Measurements from ENCODE around the gene TNS1.

DNA sequence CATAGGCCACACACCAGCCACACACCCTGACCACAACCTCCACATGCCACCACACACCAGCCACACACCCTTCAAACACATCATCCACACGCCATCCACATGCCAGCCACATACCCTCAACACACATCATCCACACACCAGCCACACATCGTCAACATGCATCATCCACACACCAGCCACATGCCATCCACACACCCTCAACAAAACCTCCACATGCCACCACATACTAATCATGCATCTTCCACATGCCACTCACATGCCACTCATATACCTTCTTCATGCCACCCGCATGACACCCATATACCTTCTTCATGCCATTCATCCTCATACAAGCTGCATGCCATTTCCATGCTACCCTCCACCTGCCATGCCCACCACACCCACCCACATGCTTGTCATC is 12.4 kb downstream of the TNS1 start:
- TF ChIP-seq, protein P1, sequence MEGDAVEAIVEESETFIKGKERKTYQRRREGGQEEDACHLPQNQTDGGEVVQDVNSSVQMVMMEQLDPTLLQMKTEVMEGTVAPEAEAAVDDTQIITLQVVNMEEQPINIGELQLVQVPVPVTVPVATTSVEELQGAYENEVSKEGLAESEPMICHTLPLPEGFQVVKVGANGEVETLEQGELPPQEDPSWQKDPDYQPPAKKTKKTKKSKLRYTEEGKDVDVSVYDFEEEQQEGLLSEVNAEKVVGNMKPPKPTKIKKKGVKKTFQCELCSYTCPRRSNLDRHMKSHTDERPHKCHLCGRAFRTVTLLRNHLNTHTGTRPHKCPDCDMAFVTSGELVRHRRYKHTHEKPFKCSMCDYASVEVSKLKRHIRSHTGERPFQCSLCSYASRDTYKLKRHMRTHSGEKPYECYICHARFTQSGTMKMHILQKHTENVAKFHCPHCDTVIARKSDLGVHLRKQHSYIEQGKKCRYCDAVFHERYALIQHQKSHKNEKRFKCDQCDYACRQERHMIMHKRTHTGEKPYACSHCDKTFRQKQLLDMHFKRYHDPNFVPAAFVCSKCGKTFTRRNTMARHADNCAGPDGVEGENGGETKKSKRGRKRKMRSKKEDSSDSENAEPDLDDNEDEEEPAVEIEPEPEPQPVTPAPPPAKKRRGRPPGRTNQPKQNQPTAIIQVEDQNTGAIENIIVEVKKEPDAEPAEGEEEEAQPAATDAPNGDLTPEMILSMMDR (IDR thresholded peaks at IDR 0.05) = no peak
- TF ChIP-seq EZH2 (IDR thresholded peaks at IDR 0.05; ENCODE audit: borderline replicate concordance, insufficient read depth, low read depth, low read length, poor library complexity, severe bottlenecking) = no peak

All from B cell (primary cell).